Esophagus muscularis mucosa (tissue), 4 donors: ENCODE measurements around the gene CLEC18A.
"Not testable (repeated sequence)": the region's sequence is repeated elsewhere in the genome, so short reads cannot be mapped to it uniquely, and the experiment has no call there.

Source experiments
- EP300 ChIP-seq: sonication (generic); formaldehyde crosslinking; IDR thresholded peaks from one replicate; pipeline ENCODE4 v1.6.1; 2017; ENCODE audit warnings: antibody characterized with exemption
- POLR2A ChIP-seq: fragments of 450-650 bp; IDR thresholded peaks from one replicate; pipeline ENCODE4 v1.6.1; 2017; ENCODE audit warnings: antibody characterized with exemption, moderate library complexity, mild to moderate bottlenecking, low read depth
- TF ChIP-seq, protein P1 (sequence below), 3 experiments: fragments of 200-600 bp in 2 of 3; fragments of 450-650 bp in 1 of 3; sonication (generic) in 2 of 3; IDR thresholded peaks; one replicate each; pipeline ENCODE4 v1.5.1; 2017 to 2019; ENCODE audit warnings: antibody characterized with exemption in 3 of 3, mild to moderate bottlenecking in 2 of 3, moderate library complexity in 1 of 3

DNA sequence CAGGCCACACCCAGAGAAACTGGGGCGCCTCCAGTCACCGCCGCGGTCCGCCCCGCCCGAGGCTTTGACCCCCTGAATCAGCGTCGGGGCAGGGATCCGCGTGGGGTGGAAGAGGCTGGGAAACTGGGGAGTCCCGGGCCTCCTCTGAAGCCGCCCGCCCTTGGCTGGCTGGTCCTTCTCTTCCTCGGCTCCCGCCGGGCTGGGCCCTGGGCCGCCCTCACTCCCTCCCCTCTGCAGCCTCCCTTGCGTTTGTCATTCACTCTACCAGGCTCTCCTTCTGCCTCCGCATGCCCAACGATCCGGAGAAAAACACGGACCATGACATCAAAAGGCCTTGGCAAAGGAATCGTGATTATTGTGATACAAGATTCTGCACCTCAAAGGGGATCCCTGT lies 14.5 kb downstream of the CLEC18A start:
- not testable (repeated sequence) for TF ChIP-seq POLR2A, EP300
- TF ChIP-seq, protein P1, sequence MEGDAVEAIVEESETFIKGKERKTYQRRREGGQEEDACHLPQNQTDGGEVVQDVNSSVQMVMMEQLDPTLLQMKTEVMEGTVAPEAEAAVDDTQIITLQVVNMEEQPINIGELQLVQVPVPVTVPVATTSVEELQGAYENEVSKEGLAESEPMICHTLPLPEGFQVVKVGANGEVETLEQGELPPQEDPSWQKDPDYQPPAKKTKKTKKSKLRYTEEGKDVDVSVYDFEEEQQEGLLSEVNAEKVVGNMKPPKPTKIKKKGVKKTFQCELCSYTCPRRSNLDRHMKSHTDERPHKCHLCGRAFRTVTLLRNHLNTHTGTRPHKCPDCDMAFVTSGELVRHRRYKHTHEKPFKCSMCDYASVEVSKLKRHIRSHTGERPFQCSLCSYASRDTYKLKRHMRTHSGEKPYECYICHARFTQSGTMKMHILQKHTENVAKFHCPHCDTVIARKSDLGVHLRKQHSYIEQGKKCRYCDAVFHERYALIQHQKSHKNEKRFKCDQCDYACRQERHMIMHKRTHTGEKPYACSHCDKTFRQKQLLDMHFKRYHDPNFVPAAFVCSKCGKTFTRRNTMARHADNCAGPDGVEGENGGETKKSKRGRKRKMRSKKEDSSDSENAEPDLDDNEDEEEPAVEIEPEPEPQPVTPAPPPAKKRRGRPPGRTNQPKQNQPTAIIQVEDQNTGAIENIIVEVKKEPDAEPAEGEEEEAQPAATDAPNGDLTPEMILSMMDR (IDR thresholded peaks at IDR 0.05), result not testable (repeated sequence)
